Ovary (tissue), 9 donors: ENCODE measurements around the gene CAMKK2. TPM values are rescaled to one million over a fixed set of nuclear protein-coding genes. Genes with fewer than 3 reads are reported as not detected.
"Not testable (repeated sequence)": the region's sequence is repeated elsewhere in the genome, so short reads cannot be mapped to it uniquely, and the experiment has no call there.

Experiments used
- DNase-seq, 5 donors: peaks; one replicate each; pipeline ENCODE4 v3.0.0-alpha.2; 2019 to 2020
- H3K27ac ChIP-seq, 2 donors: fragments of 200-600 bp; one replicate each; pipeline versions ENCODE4 v1.5.1 to v1.8.0; 2019 to 2022
- H3K27me3 ChIP-seq: fragments of 200-600 bp; one replicate; pipeline ENCODE4 v1.8.0; 2022
- H3K36me3 ChIP-seq: fragments of 200-600 bp; sonication (generic); one replicate; pipeline ENCODE4 v1.5.1; 2019
- H3K4me1 ChIP-seq: one replicate; pipeline ENCODE4 v1.8.1; 2013; ENCODE audit warnings: mild to moderate bottlenecking, moderate library complexity; ENCODE audit not compliant: insufficient read depth
- H3K4me3 ChIP-seq: fragments of 200-600 bp; sonication (generic); one replicate; pipeline ENCODE4 v1.5.1; 2017
- H3K9me3 ChIP-seq, 2 donors: fragments of 200-600 bp in 1 of 2; sonication (generic) in 1 of 2; one replicate each; pipeline versions ENCODE4 v1.5.1 to v1.8.1; 2013 to 2019; ENCODE audit warnings: mild to moderate bottlenecking in 1 of 2, moderate library complexity in 1 of 2
- EP300 ChIP-seq: sonication (generic); formaldehyde crosslinking; IDR thresholded peaks from one replicate; pipeline ENCODE4 v1.6.1; 2017; ENCODE audit warnings: antibody characterized with exemption
- POLR2A ChIP-seq: fragments of 450-650 bp; IDR thresholded peaks from one replicate; pipeline ENCODE4 v1.6.1; 2017; ENCODE audit warnings: antibody characterized with exemption, mild to moderate bottlenecking, moderate library complexity
- WGBS, 3 donors: extraction: QIAGEN DNeasy Blood & Tissue Kit in 1 of 3; methylation state at CpG; one replicate each; pipeline versions ENCODE4 v1.1.5 to v1.1.7; 2013 to 2017; 5-methylcytosine and 5-hydroxymethylcytosine counted together
- intact Hi-C, 4 donors: fragments of 100-400 bp; cut with DNase I; formaldehyde crosslinking; loops; one replicate each; pipeline versions ENCODE4 v1.11.0 to v1.15.1; 2022 to 2023
- polyA plus RNA-seq, 2 donors: library from polyadenylated mRNA; stranded (reverse); fragments of 200-250 nt in 1 of 2; fragments of 350-450 nt in 1 of 2; fragmentation: Illumina TruSeq in 1 of 2; extraction: RNeasy Lipid Tissue Mini Kit (QIAGEN cat#74804) in 1 of 2; gene quantifications; one replicate each; pipeline ENCODE4 v1.2.3, GENCODE V29; 2013 to 2014
- total RNA-seq, 7 donors: library from RNA; depleted of rRNA in 2 of 7; stranded (reverse); fragments of >200 nt in 2 of 7; fragmentation: NEBNext Ultra II Directional in 3 of 7; extraction: Animal tissue kit (Norgen Biotek cat#: 25700) in 3 of 7; gene quantifications; one replicate each; pipeline versions ENCODE4 v1.1.0 to v1.2.4, GENCODE V29; 2016 to 2023
- TF ChIP-seq, protein P1 (sequence below), 3 donors: fragments of 450-650 bp in 2 of 3; fragments of 200-600 bp in 1 of 3; IDR thresholded peaks; one replicate each; pipeline versions ENCODE4 v1.5.1 to v1.8.0; 2016 to 2022; ENCODE audit warnings: antibody characterized with exemption in 3 of 3, mild to moderate bottlenecking in 1 of 3
- donor health status: DM: no; HTN: no; CAD: no; lungs with moderate emphysema.
- donor health status: DM: no; HTN: no; CAD: no.
- donor health status: Bipolar disorder and iron deficiency.
- donor health status: DM: yes; HTN: yes; CAD: no.
- donor health status: DM: no; HTN: no; CAD: no.
- donor health status: DM: yes; HTN: yes; CAD: no.

Gene CAMKK2
- total and polyA plus RNA-seq, 9 donors: 19.0 to 44.6 (median 38.0) TPM

DNA sequence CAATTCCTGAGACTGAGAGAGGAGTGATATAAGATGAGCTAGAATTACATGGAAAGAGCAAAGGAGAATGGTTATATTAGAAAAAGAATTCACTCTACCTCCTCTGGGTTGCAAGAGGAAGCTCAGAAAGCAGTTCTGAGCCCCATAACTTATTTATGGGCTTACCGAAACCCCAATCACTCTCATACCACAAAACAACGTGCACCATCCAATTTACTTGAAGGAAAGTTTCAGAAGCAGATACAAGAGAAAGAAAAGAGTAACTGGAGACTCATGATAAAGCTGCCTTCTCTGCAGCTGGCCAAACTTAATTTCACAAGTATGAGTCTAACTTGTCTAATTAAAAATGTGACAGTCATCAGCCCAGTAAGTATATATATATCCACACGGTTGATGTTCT lies 27.4 kb upstream of the CAMKK2 start:
- Histone ChIP-seq H3K9me3 (no peaks in the 10 kb centered on the region), H3K27me3 (no peaks in the 10 kb centered on the region), H3K4me3 (no peak overlapping the region), H3K27ac (no peak overlapping the region), H3K36me3 (no peaks in the 10 kb centered on the region), H3K4me1 (no peaks in the 10 kb centered on the region)
- 90 to 95% (median 90%) methylated on average over 3 of the region's 3 CpGs for WGBS, 3 donors
- TF ChIP-seq, protein P1, sequence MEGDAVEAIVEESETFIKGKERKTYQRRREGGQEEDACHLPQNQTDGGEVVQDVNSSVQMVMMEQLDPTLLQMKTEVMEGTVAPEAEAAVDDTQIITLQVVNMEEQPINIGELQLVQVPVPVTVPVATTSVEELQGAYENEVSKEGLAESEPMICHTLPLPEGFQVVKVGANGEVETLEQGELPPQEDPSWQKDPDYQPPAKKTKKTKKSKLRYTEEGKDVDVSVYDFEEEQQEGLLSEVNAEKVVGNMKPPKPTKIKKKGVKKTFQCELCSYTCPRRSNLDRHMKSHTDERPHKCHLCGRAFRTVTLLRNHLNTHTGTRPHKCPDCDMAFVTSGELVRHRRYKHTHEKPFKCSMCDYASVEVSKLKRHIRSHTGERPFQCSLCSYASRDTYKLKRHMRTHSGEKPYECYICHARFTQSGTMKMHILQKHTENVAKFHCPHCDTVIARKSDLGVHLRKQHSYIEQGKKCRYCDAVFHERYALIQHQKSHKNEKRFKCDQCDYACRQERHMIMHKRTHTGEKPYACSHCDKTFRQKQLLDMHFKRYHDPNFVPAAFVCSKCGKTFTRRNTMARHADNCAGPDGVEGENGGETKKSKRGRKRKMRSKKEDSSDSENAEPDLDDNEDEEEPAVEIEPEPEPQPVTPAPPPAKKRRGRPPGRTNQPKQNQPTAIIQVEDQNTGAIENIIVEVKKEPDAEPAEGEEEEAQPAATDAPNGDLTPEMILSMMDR (IDR thresholded peaks at IDR 0.05): no peak
- TF ChIP-seq POLR2A: no peak
- no peak for TF ChIP-seq EP300
- no peak for DNase-seq
- intact Hi-C loops: no loop called here

DNA sequence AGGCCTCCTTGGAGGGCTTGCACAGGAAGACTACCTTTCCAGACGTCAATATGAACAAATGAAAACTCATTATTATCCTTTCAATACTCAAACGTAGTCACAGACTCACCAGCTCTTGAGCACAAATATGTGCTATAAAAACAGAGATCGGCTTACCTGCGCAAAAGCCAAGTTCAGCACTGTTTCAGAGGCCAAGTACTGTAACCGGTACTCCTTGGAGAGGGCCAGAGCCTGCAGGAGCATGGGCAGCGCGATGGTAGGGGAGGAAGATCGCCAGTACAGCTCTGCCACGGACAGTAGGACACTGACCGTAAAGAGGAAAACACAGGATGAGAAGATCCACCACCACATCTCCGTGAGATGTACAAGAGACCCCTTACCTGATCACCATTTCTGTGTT lies 21.6 kb upstream of the CAMKK2 start:
- no peaks in the 10 kb centered on the region for H3K36me3 ChIP-seq
- no peaks in the 10 kb centered on the region for H3K27me3 ChIP-seq
- H3K9me3 ChIP-seq: no peaks in the 10 kb centered on the region
- 86 to 89% (median 87%) methylated on average over 11 of the region's 11 CpGs for WGBS, 3 donors
- intact Hi-C loops: no loop called here
- no peak overlapping the region for H3K4me3 ChIP-seq
- H3K27ac ChIP-seq: no peak overlapping the region
- TF ChIP-seq POLR2A (no peak), EP300 (no peak)
- TF ChIP-seq, protein P1 (IDR thresholded peaks at IDR 0.05): no peak
- no peak for DNase-seq
- H3K4me1 ChIP-seq: no peaks in the 10 kb centered on the region

DNA sequence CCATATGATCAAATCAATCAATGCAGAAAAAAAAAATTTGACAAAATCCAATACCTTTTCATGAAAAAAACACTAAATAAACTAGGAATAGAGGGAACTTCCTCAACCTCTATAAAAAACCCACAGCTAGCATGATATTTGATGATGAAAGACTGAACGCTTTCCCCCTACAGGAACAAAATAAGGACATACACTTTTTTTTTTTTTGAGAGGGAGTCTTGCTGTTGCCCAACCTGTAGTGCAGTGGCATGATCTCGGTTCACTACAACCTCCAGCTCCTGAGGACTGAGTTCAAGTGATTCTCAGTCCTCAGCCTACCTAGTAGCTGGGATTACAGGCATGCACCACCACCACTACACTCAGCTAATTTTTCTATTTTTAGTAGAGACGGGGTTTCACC lies 17.9 kb upstream of the CAMKK2 start:
- TF ChIP-seq EP300 (no peak), POLR2A (no peak)
- TF ChIP-seq, protein P1 (IDR thresholded peaks at IDR 0.05): no peak
- no peak overlapping the region for H3K4me3 ChIP-seq
- 90 to 95% (median 93%) methylated on average over 3 of the region's 3 CpGs for WGBS, 3 donors
- no peak for DNase-seq
- H3K4me1 ChIP-seq: no peaks in the 10 kb centered on the region
- intact Hi-C loops: no loop called here
- no peak overlapping the region for H3K27ac ChIP-seq
- H3K36me3 ChIP-seq: no peaks in the 10 kb centered on the region
- H3K9me3 ChIP-seq: no peaks in the 10 kb centered on the region
- H3K27me3 ChIP-seq: no peaks in the 10 kb centered on the region

DNA sequence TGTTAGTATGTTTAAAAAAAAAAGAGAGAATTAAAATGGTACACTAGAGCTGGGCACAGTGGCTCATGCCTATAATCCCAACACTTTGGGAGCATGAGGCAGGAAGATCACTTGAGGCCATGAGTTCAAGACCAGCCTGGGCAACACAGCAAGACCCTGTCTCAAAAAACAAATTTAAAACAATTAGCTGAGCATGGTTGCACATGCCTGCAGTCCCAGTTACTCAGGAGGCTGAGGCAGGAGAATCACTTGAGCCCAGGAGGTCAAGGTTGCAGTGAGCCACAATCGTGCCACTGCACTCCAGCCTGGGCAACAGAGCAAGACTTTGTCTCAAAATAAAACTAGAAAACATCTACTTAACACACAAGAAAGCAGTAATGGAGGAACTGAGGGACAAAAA lies 13.7 kb upstream of the CAMKK2 start:
- DNase-seq, H3K27ac ChIP-seq, H3K4me1 ChIP-seq, H3K27me3 ChIP-seq, H3K4me3 ChIP-seq, H3K36me3 ChIP-seq, intact Hi-C loops, H3K9me3 ChIP-seq: not testable (repeated sequence)
- 79 to 85% (median 81%) methylated on average over 1 of the region's 1 CpG for WGBS, 3 donors

DNA sequence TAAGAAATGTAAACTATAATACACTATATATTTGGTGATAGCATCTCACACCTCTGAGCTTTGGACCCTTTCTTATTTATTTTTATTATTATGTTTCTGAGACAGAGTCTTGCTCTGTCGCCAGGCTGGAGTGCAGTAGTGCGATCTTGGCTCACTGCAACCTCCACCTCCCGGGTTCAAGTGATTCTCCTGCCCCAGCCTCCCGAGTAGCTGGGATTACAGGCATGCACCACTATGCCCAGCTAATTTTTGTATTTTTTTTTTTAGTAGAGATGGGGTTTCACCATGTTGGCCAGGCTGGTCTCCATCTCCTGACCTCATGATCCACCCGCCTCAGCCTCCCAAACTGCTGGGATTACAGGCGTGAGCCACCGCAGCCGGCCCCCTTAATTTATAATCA lies 10.9 kb upstream of the CAMKK2 start:
- H3K36me3 ChIP-seq, H3K27me3 ChIP-seq, DNase-seq, H3K27ac ChIP-seq, H3K4me1 ChIP-seq, intact Hi-C loops, H3K9me3 ChIP-seq, H3K4me3 ChIP-seq: not testable (repeated sequence)
- WGBS, 3 donors: 94 to 95% (median 94%) methylated on average over 8 of the region's 8 CpGs

DNA sequence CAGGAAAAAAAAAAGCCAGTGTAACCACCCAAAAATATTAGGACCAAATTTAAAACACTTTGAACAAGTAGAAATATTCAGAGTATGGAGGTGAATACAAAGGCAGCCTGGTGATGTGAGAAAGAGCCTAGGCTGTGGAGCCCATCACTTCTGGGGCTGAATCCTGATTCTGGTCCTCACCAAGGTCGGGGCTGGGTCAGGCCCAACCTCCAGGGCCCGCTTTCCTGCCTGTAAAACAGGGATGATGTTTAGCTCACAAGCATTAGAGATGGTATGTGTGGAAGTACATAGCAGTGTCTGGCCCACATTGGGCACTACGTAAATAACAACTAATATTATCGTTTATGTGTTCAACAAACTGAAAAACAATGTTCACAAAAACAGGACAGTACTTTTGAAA lies 7.8 kb upstream of the CAMKK2 start:
- Histone ChIP-seq H3K4me1 (no peaks in the 10 kb centered on the region), H3K36me3 (no peaks in the 10 kb centered on the region), H3K4me3 (no peak overlapping the region), H3K27me3 (no peaks in the 10 kb centered on the region), H3K27ac (no peak overlapping the region), H3K9me3 (no peaks in the 10 kb centered on the region)
- intact Hi-C loops: no loop called here
- 59 to 81% (median 60%) methylated on average over 4 of the region's 4 CpGs for WGBS, 3 donors
- DNase-seq: no peak
- TF ChIP-seq EP300 (no peak), POLR2A (no peak)
- TF ChIP-seq, protein P1 (IDR thresholded peaks at IDR 0.05): no peak
